GM19099 (cell line): ENCODE measurements around the gene GFI1.
A peak's percentile ranks its signal among the peaks of the same experiment; 100 is the strongest.

Source experiments
- POLR2A ChIP-seq: IDR thresholded peaks from 3 replicates; pipeline ENCODE4 v1.6.1; 2011; ENCODE audit warnings: low read depth; ENCODE audit not compliant: insufficient read length; ENCODE audit errors: extremely low read depth

The GFI1 gene

GRCh38 chr1:92480200-92480812 lies 6.4 kb downstream of the GFI1 start:
- no peak for TF ChIP-seq POLR2A

- no peak for TF ChIP-seq POLR2A
Measured at GRCh38 chr1:92479587-92479986, 7.1 kb downstream of the GFI1 start.

GRCh38 chr1:92478393-92478792 lies 8.3 kb downstream of the GFI1 start:
- TF ChIP-seq POLR2A: no peak

GRCh38 chr1:92476071-92476631 lies 10.6 kb downstream of the GFI1 start:
- peak; percentile 15 for TF ChIP-seq POLR2A

- no peak for TF ChIP-seq POLR2A
Measured at GRCh38 chr1:92475029-92475428, 11.7 kb downstream of the GFI1 start.

- TF ChIP-seq POLR2A: no peak
Measured at GRCh38 chr1:92473781-92474495, 12.8 kb downstream of the GFI1 start.

GRCh38 chr1:92470216-92470615 lies 16.5 kb downstream of the GFI1 start:
- TF ChIP-seq POLR2A: no peak

GRCh38 chr1:92466683-92467352 lies 19.9 kb downstream of the GFI1 start:
- TF ChIP-seq POLR2A: no peak

GRCh38 chr1:92465256-92465647 lies 21.5 kb downstream of the GFI1 start:
- no peak for TF ChIP-seq POLR2A

GRCh38 chr1:92464588-92465255 lies 22.0 kb downstream of the GFI1 start:
- no peak for TF ChIP-seq POLR2A

- no peak for TF ChIP-seq POLR2A
Measured at GRCh38 chr1:92461364-92462097, 25.2 kb downstream of the GFI1 start.

- TF ChIP-seq POLR2A: no peak
Measured at GRCh38 chr1:92459871-92460320, 26.8 kb downstream of the GFI1 start.

- no peak for TF ChIP-seq POLR2A
Measured at GRCh38 chr1:92458146-92458545, 28.6 kb downstream of the GFI1 start.

GRCh38 chr1:92447976-92448375 lies 38.7 kb downstream of the GFI1 start:
- no peak for TF ChIP-seq POLR2A
